GM19463 (cell line): ENCODE data around the gene PATL2.
A peak's percentile ranks its signal among the peaks of the same experiment; 100 is the strongest.
"Not testable (repeated sequence)": the region's sequence is repeated elsewhere in the genome, so short reads cannot be mapped to it uniquely, and the experiment has no call there.

Experiments
- ATAC-seq: cut with Tn5 transposase; IDR thresholded peaks from one replicate; pipeline ENCODE4 v1.9.1; 2021; ENCODE audit warnings: mild to moderate bottlenecking, moderate library complexity; ENCODE audit not compliant: unreplicated experiment

Gene PATL2

DNA sequence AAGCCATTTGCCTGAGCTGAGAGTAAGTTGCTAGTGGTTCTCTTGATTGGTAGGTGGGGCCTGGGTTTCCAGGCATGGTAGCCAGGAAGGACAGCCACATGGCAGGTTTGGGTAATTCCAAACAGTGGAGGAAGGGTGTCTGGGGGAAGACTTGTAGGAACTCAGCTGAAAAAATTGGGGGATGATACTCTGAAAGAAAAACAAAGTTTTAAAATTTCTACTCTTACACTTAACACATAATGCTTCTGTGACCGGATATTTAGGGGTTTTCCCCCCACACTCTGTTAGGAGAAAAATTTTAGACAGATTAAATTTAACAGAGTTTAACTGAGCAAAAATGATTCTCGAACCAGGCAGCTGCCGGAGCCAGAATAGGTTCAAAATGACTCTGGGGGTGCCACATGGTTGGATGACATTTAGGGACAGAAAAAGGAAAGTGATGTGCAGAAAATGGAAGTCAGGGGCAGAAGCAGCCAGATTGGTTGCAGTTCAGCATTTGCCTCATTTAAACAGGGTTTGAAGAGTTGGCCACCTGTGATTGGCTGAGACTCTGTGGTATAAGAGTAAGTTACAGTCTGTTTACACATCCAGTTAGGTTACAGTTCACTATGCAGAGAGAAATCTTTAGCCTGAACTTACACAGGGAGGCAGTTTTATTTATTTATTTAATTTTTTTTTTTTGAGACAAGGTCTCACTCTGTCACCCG is 8.3 kb upstream of the PATL2 start:
- peak; percentile 64 for ATAC-seq

DNA sequence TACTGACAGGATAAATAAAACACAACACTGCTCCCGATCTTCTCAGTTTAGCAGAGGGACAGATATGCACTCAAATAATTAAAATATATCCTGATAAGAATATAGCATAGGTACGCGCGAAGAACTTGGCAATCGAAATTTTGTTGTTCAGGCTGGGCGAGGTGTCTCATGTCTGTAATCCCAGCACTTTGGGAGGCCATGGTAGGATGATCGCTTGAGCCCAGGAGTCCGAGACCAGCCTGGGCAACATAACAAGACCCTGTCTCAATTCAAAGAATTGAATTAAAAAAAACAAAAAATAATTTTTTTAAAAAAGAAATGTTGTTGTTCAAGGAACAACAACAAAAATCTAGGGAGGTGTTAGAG is 7.8 kb upstream of the PATL2 start:
- no peak for ATAC-seq

DNA sequence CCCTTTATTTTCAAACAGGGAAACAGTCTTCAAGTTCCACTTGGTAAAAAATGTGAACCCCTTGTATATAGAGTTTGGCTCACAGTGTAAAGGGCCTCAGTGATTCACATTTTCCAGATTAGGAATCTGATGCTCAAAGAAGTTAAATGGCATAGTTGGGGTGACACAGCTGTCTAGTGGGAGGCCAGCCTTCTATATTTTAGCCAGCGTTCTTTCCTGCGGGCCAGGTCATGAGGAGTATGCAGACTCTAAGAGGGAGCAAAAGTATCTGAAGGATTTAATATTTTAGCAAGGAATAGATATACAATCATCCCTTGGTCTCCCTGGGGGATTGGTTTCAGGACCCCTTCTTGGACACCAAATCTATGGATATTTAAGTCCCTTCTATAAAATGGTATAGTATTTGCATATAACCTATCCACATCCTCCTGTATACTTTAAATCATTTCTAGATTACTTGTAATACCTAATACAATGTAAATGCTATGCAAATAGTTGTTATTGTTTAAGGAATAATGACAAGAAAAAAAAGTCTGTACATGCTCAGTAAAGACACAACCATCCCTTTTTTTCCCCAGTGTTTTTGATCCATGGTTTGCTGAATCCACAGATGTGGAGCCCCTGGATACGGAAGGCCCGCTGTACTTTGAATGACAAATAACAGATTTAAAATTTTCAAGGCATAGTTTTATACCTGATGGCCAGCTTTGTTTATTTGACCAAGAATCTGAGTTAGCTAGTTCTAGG is 7.2 kb upstream of the PATL2 start:
- no peak for ATAC-seq

DNA sequence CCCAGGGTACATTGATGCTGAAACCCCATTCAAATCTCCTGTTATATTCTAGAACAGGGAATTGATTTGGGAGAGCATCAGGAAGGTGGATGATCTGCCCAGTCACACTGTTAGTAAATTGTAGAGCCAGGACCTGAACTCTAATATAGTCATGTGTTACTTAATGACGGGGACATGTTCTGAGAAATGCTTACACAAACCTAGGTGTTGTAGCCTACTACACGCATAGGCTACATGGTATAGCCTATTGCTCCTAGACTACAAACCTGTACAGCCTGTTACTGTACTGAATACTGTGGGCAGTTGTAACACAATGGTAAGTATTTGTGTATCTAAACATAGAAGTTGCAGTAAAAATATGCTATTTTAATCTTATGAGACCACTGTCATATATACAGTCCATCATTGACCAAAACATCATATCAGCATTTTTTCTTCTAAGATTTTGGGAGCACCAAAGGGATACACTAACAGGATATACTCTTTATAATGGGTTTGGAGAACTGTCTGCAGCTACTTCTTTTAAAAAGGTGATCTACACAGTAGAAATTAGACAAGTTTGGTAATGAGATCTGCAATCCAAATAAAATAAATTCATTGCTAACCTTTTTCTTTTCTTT is 6.0 kb upstream of the PATL2 start:
- no peak for ATAC-seq

DNA sequence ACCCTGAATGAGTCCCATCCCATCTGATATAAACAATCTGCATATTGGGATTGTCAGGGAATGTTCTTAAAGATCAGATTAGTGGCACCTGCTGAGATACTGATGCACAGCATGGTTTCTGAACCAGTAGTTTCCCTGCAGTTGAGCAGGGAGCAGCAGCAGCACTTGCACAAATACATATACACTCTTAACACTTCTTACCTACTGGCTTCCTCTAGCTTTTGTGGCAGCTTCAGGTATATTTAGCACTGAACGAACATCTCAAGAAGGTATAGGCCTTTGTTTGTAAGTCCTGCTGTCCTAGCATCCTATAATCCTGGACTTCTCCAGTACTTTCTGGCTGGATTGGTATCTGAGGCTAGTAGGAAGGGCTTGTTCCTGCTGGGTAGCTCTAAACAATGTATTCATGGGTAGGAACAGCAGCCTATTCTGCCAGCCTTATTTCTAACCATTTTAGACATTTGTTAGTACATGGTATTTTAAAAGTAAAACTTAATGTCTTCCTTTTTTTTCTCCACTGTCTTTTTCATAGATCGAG is 4.7 kb upstream of the PATL2 start:
- ATAC-seq, result no peak

- ATAC-seq, result no peak
Measured at GRCh38 chr15:44715142-44715796, 4.1 kb upstream of the PATL2 start.

- ATAC-seq, result no peak
Measured at GRCh38 chr15:44713006-44713966, 2.2 kb upstream of the PATL2 start.

GRCh38 chr15:44712346-44713005 is 1.4 kb upstream of the PATL2 start:
- ATAC-seq, result no peak

- peak; percentile 17 for ATAC-seq
Measured at GRCh38 chr15:44711743-44712345, 721 bp upstream of the PATL2 start.

DNA sequence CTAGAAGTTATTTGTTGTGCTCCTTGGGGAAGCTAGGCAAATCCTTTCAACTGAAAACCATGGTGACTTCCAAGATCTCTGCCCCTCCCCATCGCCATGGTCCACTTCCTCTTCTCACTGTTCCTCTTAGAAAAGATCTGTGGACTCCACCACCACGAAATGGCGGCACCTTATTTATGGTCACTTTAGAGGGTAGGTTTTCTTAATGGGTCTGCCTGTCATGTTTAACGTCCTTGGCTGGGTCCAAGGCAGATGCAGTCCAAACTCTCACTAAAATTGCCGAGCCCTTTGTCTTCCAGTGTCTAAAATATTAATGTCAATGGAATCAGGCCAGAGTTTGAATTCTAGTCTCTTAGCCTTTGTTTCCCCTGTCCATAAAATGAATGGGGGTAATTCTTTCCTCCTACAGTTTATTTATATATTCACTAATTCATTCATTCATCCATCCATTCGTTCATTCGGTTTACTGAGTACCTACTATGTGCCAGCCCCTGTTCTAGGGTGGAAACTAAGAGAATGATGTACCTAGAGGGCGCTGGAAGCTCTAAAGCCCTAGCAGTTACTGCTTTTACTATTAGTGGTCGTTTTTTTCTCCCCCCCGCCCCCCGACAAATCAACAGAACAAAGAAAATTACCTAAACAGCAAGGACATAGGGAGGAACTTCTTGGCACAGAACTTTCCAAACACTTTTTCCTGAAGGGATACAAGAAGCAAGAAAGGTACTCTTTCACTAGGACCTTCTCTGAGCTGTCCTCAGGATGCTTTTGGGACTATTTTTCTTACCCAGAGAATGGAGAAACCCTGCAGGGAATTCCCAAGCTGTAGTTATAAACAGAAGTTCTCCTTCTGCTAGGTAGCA is 657 bp downstream of the PATL2 start:
- peak; percentile 24 for ATAC-seq

DNA sequence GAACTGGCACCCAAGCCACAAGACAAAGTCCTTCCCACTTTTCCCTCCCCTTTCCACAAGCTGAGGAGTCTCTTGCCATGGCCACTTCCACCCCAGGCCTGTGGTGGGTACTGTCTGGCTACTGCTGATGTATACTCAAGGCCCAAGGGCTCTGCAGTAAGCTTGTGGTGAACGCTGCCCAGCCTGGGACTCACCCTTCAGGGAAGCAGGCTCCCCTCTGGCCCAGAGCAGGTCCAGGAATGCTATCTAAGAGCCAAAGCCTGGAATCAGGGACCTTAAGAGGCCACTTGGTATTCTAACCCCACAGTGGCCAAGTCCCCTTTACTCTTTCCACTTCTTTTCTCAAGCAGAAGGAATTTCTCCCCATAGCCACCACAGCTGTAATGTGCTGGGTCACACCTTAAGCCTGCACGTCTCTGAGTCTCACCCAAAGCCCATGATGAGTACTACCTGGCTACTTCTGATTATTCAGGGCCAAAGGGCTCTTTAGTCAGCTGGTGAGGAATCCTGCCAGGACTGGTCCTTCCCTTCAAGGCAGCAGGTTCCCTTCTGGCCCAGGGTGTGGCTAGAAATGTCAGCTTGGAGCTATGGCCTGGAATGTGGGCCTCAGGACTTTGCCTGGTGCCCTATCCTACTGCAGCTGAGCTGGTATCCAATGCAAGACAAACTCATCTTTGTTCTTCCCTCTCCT is 4.0 kb downstream of the PATL2 start:
- no peak for ATAC-seq

GRCh38 chr15:44706401-44706800 is 4.7 kb downstream of the PATL2 start:
- ATAC-seq, result no peak

DNA sequence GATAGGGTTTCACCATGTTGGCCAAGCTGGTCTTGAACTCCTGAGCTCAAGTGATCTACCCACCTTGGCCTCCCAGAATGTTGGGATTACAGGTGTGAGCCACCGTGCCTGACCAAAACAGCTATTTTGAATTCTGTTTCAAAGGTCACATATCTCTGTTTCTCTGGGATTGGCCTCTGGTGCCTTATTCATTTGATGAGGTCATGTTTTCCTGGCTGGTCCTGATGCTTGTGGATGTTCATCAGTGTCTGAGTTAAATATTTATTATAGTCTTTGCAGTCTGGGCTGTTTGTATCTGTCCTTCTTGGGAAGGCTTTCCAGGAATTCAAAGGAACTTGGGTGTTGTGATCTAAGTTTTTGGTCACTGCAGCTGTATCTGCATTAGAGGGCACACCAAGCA is 5.1 kb downstream of the PATL2 start:
- no peak for ATAC-seq

DNA sequence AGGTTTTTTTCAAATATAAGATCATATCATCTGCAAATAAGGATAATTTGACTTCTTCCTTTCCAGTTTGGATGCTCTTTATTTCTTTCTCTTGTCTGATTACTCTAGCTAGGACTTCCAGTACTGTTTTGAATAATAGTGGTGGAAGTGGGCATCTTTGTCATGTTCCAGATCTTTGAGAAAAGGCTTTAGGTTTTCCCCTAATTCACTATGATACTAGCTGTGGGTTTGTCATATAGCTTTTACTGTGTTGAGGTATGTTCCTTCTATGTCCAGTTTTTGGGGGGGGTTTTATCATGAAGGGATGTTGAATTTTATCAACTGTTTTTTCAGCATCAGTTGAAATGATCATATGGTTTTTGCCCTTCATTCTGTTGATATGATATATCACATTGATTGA is 10.4 kb downstream of the PATL2 start:
- ATAC-seq, result not testable (repeated sequence)

DNA sequence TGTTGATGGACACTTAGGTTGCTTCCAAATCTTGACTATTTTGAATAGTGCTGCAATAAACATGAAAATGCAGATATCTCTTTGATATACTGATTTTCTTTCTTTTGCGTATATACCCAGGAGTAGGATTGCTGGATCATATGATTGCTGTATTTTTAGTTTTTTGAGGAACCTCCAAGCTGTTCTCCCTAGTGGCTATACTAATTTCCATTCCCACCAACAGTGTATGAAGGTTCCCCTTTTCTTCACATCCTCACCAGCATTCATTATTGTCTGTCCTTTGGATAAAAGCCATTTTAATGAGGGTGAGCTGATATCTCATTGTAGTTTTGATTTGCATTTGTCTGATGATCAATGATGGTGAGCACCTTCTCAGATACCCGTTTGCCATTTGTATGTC is 12.5 kb downstream of the PATL2 start:
- ATAC-seq, result no peak

DNA sequence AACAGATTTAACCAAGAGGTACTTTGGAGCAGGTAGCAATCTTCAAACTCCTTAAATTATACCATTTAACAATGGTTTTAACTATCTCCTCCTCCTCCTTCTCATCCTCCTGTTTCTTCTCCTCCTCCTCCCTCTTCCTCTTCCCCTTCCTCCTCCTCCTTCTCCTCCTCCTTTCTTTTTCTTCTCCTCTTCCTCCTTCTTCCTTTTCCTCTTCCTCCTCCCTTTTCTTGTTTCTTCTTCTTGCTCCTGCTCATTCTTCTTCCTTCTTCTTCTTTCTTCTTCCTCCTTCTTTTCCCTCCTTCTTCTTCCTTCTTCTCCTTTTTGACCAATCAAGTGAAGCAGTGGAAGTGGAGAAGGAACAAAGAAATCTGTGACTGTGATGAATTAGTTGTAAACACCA is 14.1 kb downstream of the PATL2 start:
- no peak for ATAC-seq

DNA sequence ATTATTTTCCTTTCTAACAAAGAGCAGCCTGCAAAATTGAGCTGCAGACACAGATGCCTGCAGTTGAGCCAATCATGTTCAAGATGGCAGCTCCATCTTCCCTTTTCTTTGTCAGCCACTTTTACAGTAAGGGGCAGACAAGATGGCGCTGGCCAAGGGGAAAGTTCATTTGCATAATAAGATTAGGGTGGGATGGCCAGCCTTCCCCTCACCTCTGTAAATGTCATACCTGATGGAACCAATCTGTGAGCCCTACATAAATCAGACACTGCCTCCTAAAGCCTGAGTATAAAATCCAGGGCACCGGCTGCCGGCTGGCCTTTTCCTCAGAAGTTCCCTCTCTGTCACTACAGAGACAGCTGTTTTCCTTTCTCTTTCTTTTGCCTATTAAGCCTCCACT is 15.8 kb downstream of the PATL2 start:
- ATAC-seq, result no peak

DNA sequence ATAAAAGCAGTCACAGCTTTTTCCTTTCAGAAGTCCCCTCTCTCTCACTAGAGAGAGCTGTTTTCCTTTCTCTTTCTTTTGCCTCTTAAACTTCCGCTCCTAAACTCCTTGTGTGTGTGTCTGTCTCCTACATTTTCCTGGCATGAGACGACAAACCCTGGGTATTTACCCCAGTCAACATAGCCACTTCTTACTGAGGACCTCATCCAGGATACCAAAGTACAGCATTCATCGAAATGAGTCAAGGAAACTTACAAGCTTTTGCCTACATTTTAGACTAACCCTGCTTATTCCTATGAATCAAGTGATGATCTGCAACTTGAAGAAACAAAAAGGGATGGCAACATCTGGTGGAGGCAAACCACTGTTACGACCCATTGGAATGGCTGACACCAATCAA is 16.7 kb downstream of the PATL2 start:
- no peak for ATAC-seq
